HEK293T (cell line): ENCODE results near the gene SHFL.
A peak's percentile ranks its signal among the peaks of the same experiment; 100 is the strongest.

Experiments
- CTCF ChIA-PET: fragments of 350-600 bp; formaldehyde crosslinking; extraction: SDS; loops from one replicate; lab custom pipeline; 2021; ENCODE audit warnings: antibody characterized with exemption, inconsistent platforms; lab: Yijun Ruan, JAX
- POLR2A ChIA-PET: fragments of 350-600 bp; formaldehyde crosslinking; extraction: SDS; loops from one replicate; lab custom pipeline; 2020; ENCODE audit warnings: antibody characterized with exemption, inconsistent platforms; lab: Yijun Ruan, JAX
- DNase-seq: peaks from one replicate; pipeline ENCODE4 v3.0.0; 2012; ENCODE audit warnings: mixed read lengths; ENCODE audit errors: extremely low spot score
- ARNT ChIP-seq: fragments of 450-650 bp; IDR thresholded peaks from 2 replicates; pipeline ENCODE4 v1.6.1; 2017; ENCODE audit warnings: mild to moderate bottlenecking
- BHLHE40 ChIP-seq: fragments of 450-650 bp; IDR thresholded peaks from 2 replicates; pipeline ENCODE4 v1.6.1; 2016; ENCODE audit warnings: mild to moderate bottlenecking, moderate library complexity, borderline replicate concordance
- CTBP1 ChIP-seq: fragments of 450-650 bp; IDR thresholded peaks from 2 replicates; pipeline ENCODE4 v1.6.1; 2016; ENCODE audit warnings: borderline replicate concordance
- ELF4 ChIP-seq: fragments of 450-650 bp; IDR thresholded peaks from 2 replicates; pipeline ENCODE4 v1.6.1; 2017; ENCODE audit warnings: antibody characterized with exemption
- FOXA1 ChIP-seq: fragments of 450-650 bp; IDR thresholded peaks from 2 replicates; pipeline ENCODE4 v1.6.1; 2016; ENCODE audit warnings: mild to moderate bottlenecking
- FOXK2 ChIP-seq: fragments of 450-650 bp; IDR thresholded peaks from 2 replicates; pipeline ENCODE4 v1.6.1; 2016; ENCODE audit warnings: mild to moderate bottlenecking
- FOXM1 ChIP-seq: fragments of 450-650 bp; IDR thresholded peaks from 2 replicates; pipeline ENCODE4 v1.6.1; 2017; ENCODE audit warnings: mild to moderate bottlenecking, borderline replicate concordance
- HDGF ChIP-seq: fragments of 450-650 bp; IDR thresholded peaks from 2 replicates; pipeline ENCODE4 v1.6.1; 2017; ENCODE audit warnings: antibody characterized with exemption, borderline replicate concordance
- L3MBTL2 ChIP-seq: fragments of 450-650 bp; conservative IDR thresholded peaks from 2 replicates; pipeline ENCODE4 v1.6.1; 2016; ENCODE audit warnings: mild to moderate bottlenecking
- LEF1 ChIP-seq: fragments of 450-650 bp; IDR thresholded peaks from 2 replicates; pipeline ENCODE4 v1.6.1; 2017; ENCODE audit warnings: mild to moderate bottlenecking, borderline replicate concordance
- NFRKB ChIP-seq: fragments of 450-650 bp; IDR thresholded peaks from 2 replicates; pipeline ENCODE4 v1.6.1; 2016; ENCODE audit warnings: mild to moderate bottlenecking, moderate library complexity
- PKNOX1 ChIP-seq: fragments of 450-650 bp; IDR thresholded peaks from 2 replicates; pipeline ENCODE4 v1.6.1; 2016
- SP1 ChIP-seq: fragments of 450-650 bp; IDR thresholded peaks from 2 replicates; pipeline ENCODE4 v1.6.1; 2017
- SUZ12 ChIP-seq: fragments of 450-650 bp; IDR thresholded peaks from 2 replicates; pipeline ENCODE4 v1.6.1; 2016; ENCODE audit warnings: mild to moderate bottlenecking
- TARDBP ChIP-seq: fragments of 450-650 bp; IDR thresholded peaks from 2 replicates; pipeline ENCODE4 v1.6.1; 2016
- ZNF384 ChIP-seq: fragments of 450-650 bp; IDR thresholded peaks from 2 replicates; pipeline ENCODE4 v1.6.1; 2016

Gene SHFL

GRCh38 chr19:10044390-10044789 lies 41.7 kb upstream of the SHFL start:
- DNase-seq: peak; percentile 57
- POLR2A ChIA-PET: no interaction called here
- CTCF ChIA-PET: no interaction called here
- TF ChIP-seq CTBP1 (no peak), FOXM1 (no peak), ARNT (no peak), SP1 (no peak)

GRCh38 chr19:10045371-10045770 lies 40.7 kb upstream of the SHFL start:
- TF ChIP-seq SUZ12: no peak
- no peak for TF ChIP-seq FOXM1
- no peak for TF ChIP-seq FOXK2
- no peak for TF ChIP-seq BHLHE40
- no peak for TF ChIP-seq CTBP1
- TF ChIP-seq LEF1: no peak
- TF ChIP-seq TARDBP: no peak
- TF ChIP-seq NFRKB: no peak
- no peak for TF ChIP-seq FOXA1
- TF ChIP-seq ELF4: no peak
- no peak for TF ChIP-seq SP1
- TF ChIP-seq ARNT: no peak
- no peak for TF ChIP-seq PKNOX1
- no peak for DNase-seq
- ChIA-PET CTCF (no interaction called here), POLR2A (no interaction called here)

- DNase-seq: no peak
- ChIA-PET POLR2A (no interaction called here), CTCF (no interaction called here)
- TF ChIP-seq FOXA1: no peak
Observed at GRCh38 chr19:10049626-10050025, 36.5 kb upstream of the SHFL start.

GRCh38 chr19:10052602-10053360 lies 33.3 kb upstream of the SHFL start:
- DNase-seq: no peak
- POLR2A ChIA-PET: no interaction called here
- TF ChIP-seq FOXM1: no peak
- TF ChIP-seq L3MBTL2: no peak
- no peak for TF ChIP-seq NFRKB
- TF ChIP-seq CTBP1: no peak
- no peak for TF ChIP-seq FOXK2
- no peak for TF ChIP-seq HDGF
- CTCF ChIA-PET: no interaction called here

- ChIA-PET POLR2A (no interaction called here), CTCF (no interaction called here)
- DNase-seq: peak; percentile 35
- TF ChIP-seq L3MBTL2 (no peak), FOXK2 (no peak), HDGF (no peak), FOXA1 (no peak), SUZ12 (no peak), NFRKB (no peak), ELF4 (no peak), ZNF384 (no peak), CTBP1 (no peak), PKNOX1 (no peak), BHLHE40 (no peak), FOXM1 (no peak), TARDBP (no peak), ARNT (no peak), LEF1 (no peak), SP1 (no peak)
Observed at GRCh38 chr19:10061717-10062310, 24.3 kb upstream of the SHFL start.

GRCh38 chr19:10068205-10068604 lies 17.9 kb upstream of the SHFL start:
- no peak for TF ChIP-seq FOXM1
- ChIA-PET CTCF (no interaction called here), POLR2A (no interaction called here)
- no peak for DNase-seq

GRCh38 chr19:10069046-10069445 lies 17.1 kb upstream of the SHFL start:
- DNase-seq: no peak
- POLR2A ChIA-PET: interaction anchor here (1.1 kb wide), 1 partner anchor 9 kb away, joined by 3 read pairs; no protein-coding TSS in a partner anchor
- TF ChIP-seq FOXA1: no peak
- no peak for TF ChIP-seq FOXM1
- TF ChIP-seq LEF1: no peak
- no peak for TF ChIP-seq L3MBTL2
- no peak for TF ChIP-seq TARDBP
- no peak for TF ChIP-seq SP1
- TF ChIP-seq ELF4: no peak
- no peak for TF ChIP-seq FOXK2
- no peak for TF ChIP-seq BHLHE40
- no peak for TF ChIP-seq PKNOX1
- TF ChIP-seq ARNT: no peak
- TF ChIP-seq SUZ12: no peak
- no peak for TF ChIP-seq NFRKB
- TF ChIP-seq CTBP1: no peak
- no peak for TF ChIP-seq HDGF
- CTCF ChIA-PET: no interaction called here
